Activated T-helper 9 cell treated with anti-CD3 and anti-CD28 coated beads, Interleukin-2, amount 50 U/mL, for 16 hours (primary cell): ENCODE measurements around the gene YWHAB.
A peak's percentile ranks its signal among the peaks of the same experiment; 100 is the strongest.

Experiments used
- DNase-seq: peaks from one replicate; pipeline ENCODE4 v3.0.0-alpha.2; 2020; ENCODE audit warnings: low read depth

Gene YWHAB

DNA sequence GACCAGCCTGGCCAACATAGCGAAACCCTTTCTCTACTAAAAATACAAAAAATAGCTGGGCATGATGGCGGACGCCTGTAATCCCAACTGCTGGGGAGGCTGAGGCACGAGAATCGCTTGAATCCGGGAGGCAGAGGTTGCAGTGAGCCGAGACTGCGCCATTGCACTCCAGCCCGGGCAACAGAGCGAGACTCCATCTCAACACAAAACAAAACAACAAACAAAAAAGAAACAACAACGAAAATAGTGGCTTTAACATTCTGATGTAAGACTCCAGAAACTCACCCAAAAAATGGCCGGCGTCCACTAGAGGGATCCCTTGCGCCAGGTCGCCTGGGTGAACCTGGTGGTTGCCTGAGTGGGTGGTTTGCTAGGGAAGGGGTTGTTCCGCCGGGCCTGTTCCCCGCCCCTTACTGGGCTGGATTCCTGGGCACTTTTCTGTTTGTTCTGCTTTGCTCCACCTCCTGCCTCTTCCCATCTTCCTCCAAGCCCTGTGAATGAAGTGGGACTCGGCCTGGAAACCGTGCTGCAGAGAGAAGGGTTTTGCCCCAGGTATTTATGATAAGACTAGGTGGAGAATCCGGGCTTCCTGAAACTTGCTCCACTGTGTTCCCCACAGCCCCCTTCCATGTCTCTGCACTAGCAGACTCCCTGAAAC, 25.9 kb downstream of the YWHAB start:
- DNase-seq, result peak; percentile 19

DNA sequence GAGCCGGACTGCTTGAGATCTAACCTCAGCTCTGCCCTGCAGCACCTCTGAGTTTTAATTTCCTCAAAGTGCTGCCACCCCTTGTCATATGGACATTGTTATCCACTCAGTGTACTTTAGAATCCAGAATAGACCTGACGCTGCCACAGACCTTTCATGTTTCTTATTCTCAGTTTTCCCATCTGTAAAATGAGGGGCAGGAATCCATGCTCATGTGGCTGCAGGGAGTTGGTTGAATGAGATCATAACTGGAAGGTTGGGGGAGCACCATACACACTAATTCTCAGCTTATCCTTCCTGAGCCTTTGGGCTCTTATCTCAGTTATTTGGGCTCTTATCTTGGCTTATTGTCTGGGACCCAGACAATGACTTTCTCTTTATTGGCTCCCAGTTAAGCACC, 26.7 kb downstream of the YWHAB start:
- DNase-seq, result no peak

- no peak for DNase-seq
These were observed 29.4 kb downstream of the YWHAB start for GRCh38 chr20:44914924-44915323.

GRCh38 chr20:44916586-44916985, 31.1 kb downstream of the YWHAB start:
- DNase-seq, result no peak

DNA sequence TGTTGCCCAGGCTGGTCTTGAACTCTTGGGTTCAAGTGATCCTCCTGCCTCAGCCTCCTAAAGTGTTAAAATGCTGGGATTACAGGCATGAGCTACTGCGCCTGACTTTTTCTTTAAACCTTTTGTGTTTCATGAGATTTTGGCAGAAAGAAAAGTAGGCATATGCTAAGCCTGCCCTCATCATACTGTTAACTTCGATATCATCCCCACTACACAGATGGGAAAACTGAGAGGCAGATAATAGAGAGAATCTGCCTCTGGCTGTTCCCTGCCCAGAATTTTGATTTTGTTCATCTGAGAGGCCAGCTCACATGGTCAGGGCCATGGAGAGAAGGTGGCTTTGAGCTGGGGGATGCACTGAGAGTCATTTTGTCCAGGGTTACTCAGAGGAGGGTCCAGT, 31.9 kb downstream of the YWHAB start:
- no peak for DNase-seq

DNA sequence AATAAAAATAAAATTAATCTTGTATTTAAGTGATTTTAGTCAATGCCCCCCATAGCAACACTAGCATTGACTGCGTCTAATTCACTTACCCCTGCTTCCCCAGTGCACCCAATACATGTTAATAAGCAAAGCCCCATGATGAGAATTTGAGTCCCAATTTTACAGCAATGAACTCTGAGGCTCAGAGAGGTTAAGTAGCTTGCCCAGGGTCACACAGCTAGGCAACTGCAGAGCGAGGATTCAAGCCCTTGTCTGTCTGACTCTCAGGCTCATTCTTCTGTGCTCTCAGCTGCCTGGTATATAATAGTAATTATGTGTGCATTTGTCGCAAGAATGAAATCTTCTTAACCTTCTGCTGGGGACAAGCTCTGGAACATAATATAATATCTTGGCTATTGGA, 32.8 kb downstream of the YWHAB start:
- DNase-seq, result no peak

DNA sequence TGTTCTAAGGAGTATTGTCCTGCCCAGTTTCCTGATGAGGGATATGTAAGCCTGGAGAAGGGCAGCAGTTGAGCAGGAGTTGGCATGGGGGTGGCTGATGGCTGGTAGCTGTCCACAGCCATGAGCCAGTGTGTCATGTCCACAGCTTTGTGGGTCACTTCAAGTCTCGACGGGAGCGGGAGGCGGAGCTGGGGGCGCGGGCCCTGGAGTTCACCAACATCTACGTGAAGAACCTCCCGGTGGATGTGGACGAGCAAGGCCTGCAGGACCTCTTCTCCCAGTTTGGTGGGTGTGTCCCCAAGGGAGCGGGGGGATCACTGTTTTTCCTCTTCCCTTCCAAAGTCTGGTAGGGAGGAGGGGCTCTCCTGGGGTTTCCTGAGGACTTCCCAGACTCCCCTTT, 33.3 kb downstream of the YWHAB start:
- DNase-seq, result no peak

GRCh38 chr20:44921447-44921846, 35.9 kb downstream of the YWHAB start:
- DNase-seq, result no peak

GRCh38 chr20:44924541-44924940, 39.0 kb downstream of the YWHAB start:
- DNase-seq, result no peak

DNA sequence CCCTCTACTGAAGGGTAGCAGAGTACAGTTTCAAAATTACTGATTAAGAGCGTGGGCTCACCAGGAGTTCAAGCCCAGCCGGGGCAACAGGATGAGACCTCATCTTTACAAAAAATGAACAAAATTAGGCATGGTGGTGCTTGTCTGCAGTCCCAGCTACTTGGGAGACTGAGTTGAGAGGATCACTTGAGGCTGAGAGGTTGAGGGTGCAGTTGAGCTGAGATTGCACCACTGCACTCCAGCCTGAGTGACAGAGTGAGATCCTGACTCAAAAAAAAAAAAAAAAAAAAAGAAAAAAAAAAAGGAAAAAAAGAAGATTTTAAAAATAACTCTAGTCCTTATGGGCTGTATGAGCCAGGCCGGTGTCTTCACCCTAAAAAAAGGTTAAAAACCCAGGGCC, 43.1 kb downstream of the YWHAB start:
- DNase-seq, result no peak

DNA sequence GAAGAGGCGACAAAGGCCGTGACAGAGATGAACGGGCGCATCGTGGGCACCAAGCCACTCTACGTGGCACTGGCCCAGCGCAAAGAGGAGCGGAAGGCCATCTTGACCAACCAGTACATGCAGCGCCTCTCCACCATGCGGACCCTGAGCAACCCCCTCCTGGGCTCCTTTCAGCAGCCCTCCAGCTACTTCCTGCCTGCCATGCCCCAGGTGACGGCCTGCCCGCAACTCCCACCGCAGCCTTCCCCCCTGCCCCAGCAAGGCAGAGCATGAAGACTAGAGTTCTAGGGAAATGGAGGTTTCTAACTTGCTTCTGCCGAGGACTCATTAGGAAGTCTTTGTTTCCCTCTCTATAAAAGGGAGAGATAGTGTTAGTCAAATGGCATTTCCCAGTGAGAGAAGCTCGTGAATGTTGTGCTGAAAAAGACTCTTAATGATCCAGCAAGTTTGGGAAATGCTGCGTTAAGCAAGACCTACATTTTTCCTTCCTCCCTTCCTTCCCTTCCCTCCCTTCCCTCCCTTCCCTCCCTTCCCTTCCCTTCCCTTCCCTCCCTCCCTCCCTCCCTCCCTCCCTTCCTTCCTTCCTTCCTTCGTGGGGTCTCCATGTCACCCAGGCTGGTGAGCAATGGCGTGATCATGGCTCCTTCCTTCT, 45.1 kb downstream of the YWHAB start:
- DNase-seq, result no peak

DNA sequence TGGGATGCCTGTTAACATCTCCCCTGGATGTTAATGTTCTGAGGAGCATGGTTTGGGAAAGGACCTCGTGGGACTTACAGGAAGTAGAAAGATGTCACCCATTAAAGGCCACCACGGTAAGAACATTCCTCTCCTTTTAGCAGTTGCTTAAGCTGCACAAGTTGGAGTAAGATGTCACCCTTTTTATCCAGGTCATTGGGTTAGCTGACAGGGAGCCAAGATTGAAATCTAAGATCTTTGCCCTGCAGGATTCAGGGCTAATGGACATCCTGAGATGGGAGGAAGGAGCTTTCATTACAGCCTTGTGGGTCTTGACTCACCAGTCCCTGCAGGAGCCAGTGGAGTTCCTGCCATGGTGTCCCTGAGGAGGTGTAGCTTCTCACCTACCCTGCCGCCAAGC, 46.4 kb downstream of the YWHAB start:
- DNase-seq, result no peak

- no peak for DNase-seq
These were observed 47.4 kb downstream of the YWHAB start for GRCh38 chr20:44932916-44933315.

GRCh38 chr20:44936510-44936909, 51.0 kb downstream of the YWHAB start:
- no peak for DNase-seq

DNA sequence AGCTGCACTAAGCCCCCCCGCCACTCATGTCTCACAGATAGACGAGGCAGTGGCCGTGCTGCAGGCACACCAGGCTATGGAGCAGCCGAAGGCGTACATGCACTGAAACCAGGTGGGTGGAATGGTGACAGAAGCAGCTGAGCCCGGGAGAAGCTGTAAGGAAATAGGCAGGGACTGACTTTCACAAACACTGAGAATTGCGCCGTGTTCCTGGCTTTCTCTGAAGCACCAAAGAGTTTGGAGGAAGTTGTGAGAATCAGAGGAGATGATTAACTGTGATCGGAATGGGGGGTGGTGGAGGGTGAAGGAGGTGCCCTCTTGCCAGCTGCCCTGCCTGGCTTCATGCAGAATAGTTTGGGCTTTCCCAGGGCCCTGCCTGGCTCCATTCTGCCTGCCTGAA, 53.1 kb downstream of the YWHAB start:
- DNase-seq, result no peak

GRCh38 chr20:44941120-44941691, 55.7 kb downstream of the YWHAB start:
- DNase-seq, result no peak

DNA sequence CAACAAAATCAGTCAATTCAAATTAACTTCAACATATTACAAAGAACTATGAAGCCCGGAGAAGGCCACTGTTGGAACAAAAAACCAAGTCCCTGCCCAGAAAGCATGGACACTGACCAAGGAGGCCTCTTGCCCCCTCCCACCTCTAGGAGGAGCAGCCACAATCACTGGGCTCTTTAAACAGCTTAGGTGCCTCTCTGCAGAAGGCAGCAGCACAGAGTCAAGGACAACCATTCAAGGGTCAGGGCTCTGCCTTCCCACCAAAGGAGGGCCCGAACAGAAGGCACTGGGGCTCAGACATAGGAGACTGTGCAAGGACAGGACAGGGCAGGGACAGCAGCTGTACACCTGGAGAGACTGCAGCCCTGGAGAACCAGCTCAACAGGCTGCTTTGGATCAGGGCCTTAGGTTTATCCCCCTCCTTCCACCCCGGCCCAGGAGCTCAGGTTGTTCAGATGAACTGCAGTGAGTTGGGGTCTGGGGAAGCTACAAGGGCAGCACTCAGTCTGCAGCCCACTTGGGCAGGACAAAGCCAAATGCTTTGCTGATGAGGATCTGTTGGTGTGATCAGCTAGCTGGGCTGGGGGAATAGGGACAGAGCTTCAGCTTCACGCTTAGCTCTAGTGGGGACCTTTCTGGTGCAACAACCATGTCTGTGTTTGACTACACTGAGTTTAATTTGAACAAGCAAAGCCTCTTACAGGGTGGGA, 56.9 kb downstream of the YWHAB start:
- DNase-seq, result no peak

GRCh38 chr20:44943828-44944227, 58.3 kb downstream of the YWHAB start:
- DNase-seq, result no peak

DNA sequence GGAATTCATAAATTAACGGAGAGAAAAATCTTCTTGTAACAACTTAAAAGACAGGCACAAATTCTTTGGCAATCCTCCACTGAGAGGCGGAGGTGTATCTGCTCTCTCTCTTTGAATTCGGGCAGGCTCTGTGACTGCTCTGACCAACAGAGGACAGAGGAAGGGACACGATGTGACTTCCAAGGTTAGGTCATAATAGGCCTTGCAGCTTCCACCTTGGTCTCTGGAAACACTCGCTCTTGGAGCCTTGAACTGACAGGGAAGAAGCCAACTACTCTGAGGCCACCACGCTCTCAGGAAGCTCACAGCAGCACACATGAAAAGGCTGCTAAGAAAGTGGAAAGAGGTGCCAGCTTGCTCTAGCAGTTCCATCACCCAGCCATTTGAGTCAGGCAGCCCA, 59.8 kb downstream of the YWHAB start:
- no peak for DNase-seq

DNA sequence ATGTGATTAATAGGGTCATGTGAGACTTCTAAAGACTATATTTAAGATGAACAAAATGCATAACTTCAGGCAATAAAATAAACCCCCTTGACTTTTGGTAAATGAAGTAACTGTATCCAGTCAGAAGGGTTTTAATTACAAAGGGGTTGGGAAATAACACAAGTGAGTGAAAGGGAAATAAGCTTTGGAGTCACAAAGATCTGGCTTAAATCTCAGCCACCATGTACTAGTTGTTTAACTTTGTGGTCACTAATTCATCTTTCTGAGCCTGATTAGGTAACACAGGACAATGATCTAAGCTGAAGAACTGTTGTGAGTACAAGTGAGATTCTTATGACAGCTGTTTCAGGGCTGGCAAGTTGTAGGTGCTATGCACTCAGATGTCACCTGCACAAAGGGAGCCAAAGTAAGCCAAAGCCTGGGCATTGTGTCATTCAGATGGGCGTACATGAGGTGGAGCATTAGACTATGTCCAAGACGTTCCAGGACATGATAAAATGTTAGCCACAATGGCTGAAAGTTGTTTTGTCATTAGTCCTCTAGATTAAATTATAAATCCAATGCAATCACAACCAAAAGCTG, 60.9 kb downstream of the YWHAB start:
- no peak for DNase-seq

DNA sequence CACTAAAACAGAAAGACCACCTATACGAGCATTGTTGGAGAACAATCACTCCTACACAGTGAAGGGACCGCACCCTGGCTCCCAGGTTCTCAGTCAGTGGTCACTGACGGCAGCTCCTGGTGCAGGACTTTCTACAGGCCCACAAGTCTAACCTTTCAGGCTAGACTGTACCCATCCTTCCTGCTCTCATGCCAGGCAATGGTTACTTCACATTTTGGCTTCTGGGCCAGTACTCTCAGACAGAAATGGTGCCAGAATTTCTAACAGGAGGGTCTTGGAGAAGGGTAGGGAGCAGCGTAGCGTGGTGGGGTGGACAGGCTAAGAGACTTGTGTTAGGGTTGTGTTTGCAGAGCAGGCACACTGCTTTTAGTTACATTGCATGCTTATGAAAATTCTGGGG, 62.6 kb downstream of the YWHAB start:
- no peak for DNase-seq

DNA sequence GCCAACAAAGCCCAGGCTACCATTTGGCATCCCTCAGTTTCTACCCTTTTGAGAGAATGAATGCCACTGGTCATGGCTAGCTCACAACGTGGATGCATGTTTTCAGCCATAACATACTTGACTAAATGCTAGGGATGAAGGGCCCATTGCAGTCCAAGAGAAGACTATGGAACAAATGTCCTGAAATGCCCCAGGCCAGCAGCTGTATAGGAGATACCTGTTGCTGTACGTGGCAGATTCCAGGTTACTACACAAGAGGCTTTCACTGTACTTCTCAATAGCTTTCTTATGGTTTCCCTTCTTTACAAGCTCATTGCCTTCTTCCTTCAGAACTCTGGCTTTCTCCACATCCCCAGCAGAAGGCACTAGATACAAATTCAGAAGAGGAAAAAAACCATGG, 63.0 kb downstream of the YWHAB start:
- DNase-seq, result no peak

- no peak for DNase-seq
These were observed 64.9 kb downstream of the YWHAB start for GRCh38 chr20:44950368-44950767.
